Neutrophil (primary cell): Measurements from ENCODE around the gene HSPB2.

Source experiments
- H3K27ac ChIP-seq: fragments of 200-600 bp; sonication (generic); 2 replicates; pipeline ENCODE4 v1.5.1; 2016; ENCODE audit warnings: mild to moderate bottlenecking, moderate library complexity
- H3K27me3 ChIP-seq: fragments of 200-600 bp; sonication (generic); 2 replicates; pipeline ENCODE4 v1.6.0; 2016; ENCODE audit warnings: mild to moderate bottlenecking
- H3K36me3 ChIP-seq: fragments of 200-600 bp; sonication (generic); 2 replicates; pipeline ENCODE4 v1.5.1; 2017
- H3K4me1 ChIP-seq, 2 experiments: fragments of 200-600 bp in 1 of 2; sonication (generic) in 1 of 2; 1 replicate in 1 of 2; 2 replicates in 1 of 2; pipeline versions ENCODE4 v1.5.1 to v1.6.1; 2013 to 2016; ENCODE audit warnings: low read depth in 1 of 2, low read length in 1 of 2, mild to moderate bottlenecking in 1 of 2, moderate library complexity in 1 of 2; ENCODE audit not compliant: control insufficient read depth in 1 of 2, insufficient read depth in 1 of 2
- H3K4me3 ChIP-seq, 2 experiments: fragments of 200-600 bp in 1 of 2; sonication (generic) in 1 of 2; 1 replicate in 1 of 2; 2 replicates in 1 of 2; pipeline ENCODE4 v1.5.1; 2013 to 2016; ENCODE audit warnings: low read depth in 1 of 2, low read length in 1 of 2, mild to moderate bottlenecking in 1 of 2, moderate library complexity in 1 of 2
- H3K9me3 ChIP-seq: fragments of 200-600 bp; sonication (generic); 2 replicates; pipeline ENCODE4 v1.5.1; 2016
- TF ChIP-seq, protein P1 (sequence below): fragments of 200-600 bp; sonication (generic); IDR thresholded peaks from 2 replicates; pipeline ENCODE4 v1.5.1; 2016; ENCODE audit warnings: antibody characterized with exemption

Gene HSPB2, protein sequence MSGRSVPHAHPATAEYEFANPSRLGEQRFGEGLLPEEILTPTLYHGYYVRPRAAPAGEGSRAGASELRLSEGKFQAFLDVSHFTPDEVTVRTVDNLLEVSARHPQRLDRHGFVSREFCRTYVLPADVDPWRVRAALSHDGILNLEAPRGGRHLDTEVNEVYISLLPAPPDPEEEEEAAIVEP

DNA sequence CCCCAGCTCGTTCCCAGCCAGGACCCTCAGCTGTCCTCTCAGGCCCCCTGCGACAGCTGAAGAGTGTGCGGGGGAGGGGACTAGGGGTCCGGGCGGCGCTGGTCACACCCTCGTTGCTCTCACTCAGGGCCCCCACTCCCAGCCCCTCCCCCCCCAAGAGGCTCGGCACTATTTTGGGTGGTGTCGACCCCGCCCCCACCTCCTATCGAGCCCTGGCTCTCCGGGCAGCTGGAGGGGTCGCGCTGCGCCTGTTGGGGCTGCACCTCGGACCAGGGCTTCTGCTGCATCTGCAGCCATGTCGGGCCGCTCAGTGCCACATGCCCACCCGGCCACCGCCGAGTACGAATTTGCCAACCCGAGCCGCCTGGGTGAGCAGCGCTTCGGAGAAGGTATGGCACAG lies at the start of gene HSPB2:
TSS of gene HSPB2 (plus strand) at position 200 of the 400 bp plus-strand sequence. CDS start at position 296, 96 bp downstream.
- peaks cover 73% of the 10 kb centered on the region for H3K27me3 ChIP-seq
- H3K36me3 ChIP-seq, result no peaks in the 10 kb centered on the region
- no peak within 1 kb of the TSS for H3K4me3 ChIP-seq
- no peak within 1 kb of the TSS for H3K27ac ChIP-seq
- no peaks in the 10 kb centered on the region for H3K4me1 ChIP-seq
- H3K9me3 ChIP-seq, result no peaks in the 10 kb centered on the region
- TF ChIP-seq, protein P1, sequence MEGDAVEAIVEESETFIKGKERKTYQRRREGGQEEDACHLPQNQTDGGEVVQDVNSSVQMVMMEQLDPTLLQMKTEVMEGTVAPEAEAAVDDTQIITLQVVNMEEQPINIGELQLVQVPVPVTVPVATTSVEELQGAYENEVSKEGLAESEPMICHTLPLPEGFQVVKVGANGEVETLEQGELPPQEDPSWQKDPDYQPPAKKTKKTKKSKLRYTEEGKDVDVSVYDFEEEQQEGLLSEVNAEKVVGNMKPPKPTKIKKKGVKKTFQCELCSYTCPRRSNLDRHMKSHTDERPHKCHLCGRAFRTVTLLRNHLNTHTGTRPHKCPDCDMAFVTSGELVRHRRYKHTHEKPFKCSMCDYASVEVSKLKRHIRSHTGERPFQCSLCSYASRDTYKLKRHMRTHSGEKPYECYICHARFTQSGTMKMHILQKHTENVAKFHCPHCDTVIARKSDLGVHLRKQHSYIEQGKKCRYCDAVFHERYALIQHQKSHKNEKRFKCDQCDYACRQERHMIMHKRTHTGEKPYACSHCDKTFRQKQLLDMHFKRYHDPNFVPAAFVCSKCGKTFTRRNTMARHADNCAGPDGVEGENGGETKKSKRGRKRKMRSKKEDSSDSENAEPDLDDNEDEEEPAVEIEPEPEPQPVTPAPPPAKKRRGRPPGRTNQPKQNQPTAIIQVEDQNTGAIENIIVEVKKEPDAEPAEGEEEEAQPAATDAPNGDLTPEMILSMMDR, result no peak

DNA sequence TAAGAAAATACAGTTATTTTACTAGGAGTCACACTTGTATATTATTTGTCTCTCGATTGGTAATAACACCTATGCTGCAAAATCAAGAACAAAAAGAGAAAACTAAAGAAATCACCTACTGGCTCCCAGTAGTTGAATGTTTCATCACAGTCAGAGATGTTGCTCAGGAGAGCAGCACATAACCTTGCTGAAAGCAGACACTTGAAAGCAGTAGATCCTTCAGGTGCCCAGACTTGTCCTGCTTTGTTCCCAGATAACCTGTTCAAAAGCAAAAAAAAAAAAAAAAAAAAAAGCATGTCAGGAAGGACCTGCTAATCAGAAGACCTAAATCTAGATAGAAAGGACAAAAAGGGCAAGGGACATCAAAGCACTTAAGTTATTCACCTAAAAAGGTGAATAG lies 42.4 kb upstream of the HSPB2 start:
- no peaks in the 10 kb centered on the region for H3K27me3 ChIP-seq
- no peaks in the 10 kb centered on the region for H3K36me3 ChIP-seq
- peaks cover 6 to 12% of the 10 kb centered on the region in 2 experiments for H3K4me1 ChIP-seq
- no peaks in the 10 kb centered on the region for H3K9me3 ChIP-seq
- TF ChIP-seq, protein P1, result no peak
- no peak overlapping the region for H3K4me3 ChIP-seq
- no peak overlapping the region for H3K27ac ChIP-seq

DNA sequence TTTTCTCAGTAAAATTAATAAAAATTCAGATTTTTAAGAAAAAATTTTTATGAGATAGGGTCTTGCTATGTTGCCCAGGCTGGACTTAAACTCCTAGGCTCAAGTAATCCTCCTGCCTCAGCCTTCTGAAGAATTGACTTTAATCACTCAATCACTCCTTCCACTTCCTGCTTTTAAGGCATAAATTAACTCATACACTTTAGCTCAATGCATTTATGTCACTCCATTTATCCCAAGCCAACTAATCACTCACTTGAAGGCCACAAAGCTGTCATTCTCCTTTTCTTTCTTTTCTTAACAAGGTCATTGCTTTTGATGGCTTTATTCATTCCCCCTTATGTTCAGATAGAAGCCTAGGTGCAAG lies 42.0 kb upstream of the HSPB2 start:
- Histone ChIP-seq H3K4me3 (peak overlapping the region; percentile 69 to 88), H3K36me3 (no peaks in the 10 kb centered on the region), H3K9me3 (no peaks in the 10 kb centered on the region), H3K27me3 (no peaks in the 10 kb centered on the region), H3K4me1 (peaks cover 6 to 12% of the 10 kb centered on the region in 2 experiments), H3K27ac (peak overlapping the region; percentile 66)
- TF ChIP-seq, protein P1, result no peak

DNA sequence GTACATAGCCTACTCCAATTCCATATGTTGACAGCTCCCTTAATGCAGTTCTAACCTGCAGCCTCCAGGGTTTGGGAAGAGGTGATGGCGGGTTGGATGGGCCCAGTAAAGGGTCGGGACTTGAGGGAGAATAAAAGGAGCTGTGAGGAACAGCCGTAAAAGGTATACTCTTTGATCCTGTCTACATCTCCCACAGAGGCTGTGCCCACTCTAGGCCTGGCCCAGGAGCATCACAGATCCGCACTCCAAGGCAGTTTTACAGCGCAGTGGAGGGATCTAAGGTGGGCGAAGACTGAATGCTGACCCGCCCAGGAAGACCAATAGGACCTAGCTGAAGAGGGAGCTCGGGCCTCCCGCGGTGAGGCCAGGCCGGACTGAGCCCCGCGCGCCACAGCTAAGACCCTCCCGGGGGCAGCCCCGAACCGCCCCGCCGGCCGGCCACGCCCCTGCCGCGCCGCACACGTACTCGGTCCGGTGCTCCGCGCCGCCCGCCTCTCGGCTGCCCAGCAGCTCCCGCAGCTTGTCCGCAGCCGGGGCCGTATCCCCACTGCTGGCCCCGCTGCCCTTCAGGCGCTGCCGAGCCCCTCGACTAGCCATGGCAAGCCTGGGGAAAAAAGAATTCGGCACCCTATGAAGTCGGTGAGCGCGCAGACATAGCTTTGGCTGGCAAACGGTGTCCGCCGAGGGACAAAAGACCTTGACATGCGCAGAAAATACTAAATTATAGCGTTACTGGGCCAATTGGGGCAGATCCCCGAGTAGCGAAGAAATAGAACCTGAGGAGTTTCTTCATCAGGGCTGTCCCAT lies 41.4 kb upstream of the HSPB2 start, which contains the start of gene ALG9:
TSS of gene ALG9 (minus strand) at position 696 of the 807 bp plus-strand sequence. CDS start at position 597, 99 bp downstream.
- H3K4me1 ChIP-seq, result peaks cover 6 to 12% of the 10 kb centered on the region in 2 experiments
- H3K9me3 ChIP-seq, result no peaks in the 10 kb centered on the region
- TF ChIP-seq, protein P1, result no peak
- H3K27me3 ChIP-seq, result no peaks in the 10 kb centered on the region
- peak within 1 kb of the TSS; percentile 66 for H3K27ac ChIP-seq
- H3K4me3 ChIP-seq, result peak within 1 kb of the TSS; percentile 69 to 88
- H3K36me3 ChIP-seq, result no peaks in the 10 kb centered on the region

DNA sequence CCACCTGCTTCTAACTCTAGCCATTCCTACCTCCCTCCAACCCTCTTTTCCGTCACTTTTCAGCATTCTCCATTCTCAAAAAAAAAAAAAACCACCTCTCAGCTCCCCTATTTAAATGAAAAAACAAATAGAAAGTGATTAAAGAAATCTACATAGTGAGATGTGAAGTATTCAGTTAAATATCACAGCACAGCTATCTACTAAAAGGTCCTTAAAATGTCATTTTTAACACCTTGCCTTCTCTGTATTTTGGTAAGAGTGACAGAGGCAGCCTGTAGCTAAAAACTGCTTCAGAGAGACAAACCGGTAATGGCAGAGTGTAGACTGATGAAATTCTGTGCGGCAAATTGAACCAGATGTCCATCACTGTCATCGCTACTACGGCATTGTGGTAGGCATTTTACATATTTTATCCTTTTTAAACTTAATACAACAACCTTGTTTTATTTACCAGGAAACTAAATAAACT lies 40.8 kb upstream of the HSPB2 start:
- Histone ChIP-seq H3K9me3 (no peaks in the 10 kb centered on the region), H3K27me3 (no peaks in the 10 kb centered on the region), H3K36me3 (no peaks in the 10 kb centered on the region), H3K27ac (no peak overlapping the region), H3K4me3 (peak overlapping the region; percentile 69 to 88), H3K4me1 (peaks cover 6 to 12% of the 10 kb centered on the region in 2 experiments)
- TF ChIP-seq, protein P1, result no peak
